B cell (primary cell): Measurements from ENCODE around the gene FSTL5. TPM values are rescaled to one million over a fixed set of nuclear protein-coding genes. Genes with fewer than 3 reads are reported as not detected.

ENCODE experiments used
- ATAC-seq: fragments of 200-7000 bp; cut with Tn5 transposase; one replicate; pipeline ENCODE4 v1.10.0; 2021; ENCODE audit warnings: low read depth, mild to moderate bottlenecking, moderate number of reproducible peaks, moderate library complexity
- CTCF ChIA-PET: fragments of 350-600 bp; sonication (Branson Sonifier 250); formaldehyde crosslinking; loops from one replicate; lab custom pipeline; 2021; ENCODE audit warnings: antibody characterized with exemption, inconsistent platforms; lab: Charles Lee
- POLR2A ChIA-PET: fragments of 350-600 bp; sonication (Branson Sonifier 250); formaldehyde crosslinking; loops from one replicate; lab custom pipeline; 2021; ENCODE audit warnings: antibody characterized with exemption; lab: Charles Lee
- DNase-seq: peaks from one replicate; pipeline ENCODE4 v3.0.0; 2013
- H2AFZ ChIP-seq: 2 replicates; pipeline ENCODE4 v1.6.1; 2012; ENCODE audit warnings: mild to moderate bottlenecking, low read depth, low read length; ENCODE audit not compliant: insufficient read depth, poor library complexity, severe bottlenecking
- H3K27ac ChIP-seq, 2 donors: 1 replicate in 1 of 2; 2 replicates in 1 of 2; pipeline ENCODE4 v1.5.1; 2012 to 2013; ENCODE audit warnings: low read length in 2 of 2, mild to moderate bottlenecking in 2 of 2, moderate library complexity in 1 of 2
- H3K27me3 ChIP-seq, 4 experiments: fragments of 200-600 bp in 1 of 4; sonication (generic) in 1 of 4; replicated peaks in 1 of 4; 1 replicate in 2 of 4; 2 replicates in 2 of 4; pipeline versions ENCODE4 v1.6.1 to v1.7.0; 2013 to 2016; ENCODE audit warnings: low read length in 3 of 4, mild to moderate bottlenecking in 2 of 4, mixed read lengths in 1 of 4, moderate library complexity in 1 of 4; ENCODE audit not compliant: insufficient read depth in 4 of 4, control insufficient read depth in 3 of 4; ENCODE audit errors: control extremely low read depth in 1 of 4
- H3K36me3 ChIP-seq, 2 experiments: replicated peaks in 1 of 2; 1 replicate in 1 of 2; 2 replicates in 1 of 2; pipeline versions ENCODE4 v1.6.1 to v1.7.1; 2013; ENCODE audit warnings: low read length in 1 of 2; ENCODE audit not compliant: insufficient read depth in 2 of 2, control insufficient read depth in 1 of 2; ENCODE audit errors: control extremely low read depth in 1 of 2, extremely low read depth in 1 of 2
- H3K4me1 ChIP-seq, 2 donors: fragments of 200-600 bp in 1 of 2; sonication (generic) in 1 of 2; 1 replicate in 1 of 2; 2 replicates in 1 of 2; pipeline versions ENCODE4 v1.5.1 to v1.6.1; 2013 to 2017; ENCODE audit warnings: low read length in 2 of 2; ENCODE audit not compliant: control insufficient read depth in 2 of 2, insufficient read depth in 2 of 2
- H3K4me2 ChIP-seq: replicated peaks from 2 replicates; pipeline ENCODE3; 2012; ENCODE audit warnings: mild to moderate bottlenecking, low read depth, low read length; ENCODE audit not compliant: poor library complexity, severe bottlenecking
- H3K4me3 ChIP-seq, 5 experiments: fragments of 200-600 bp in 1 of 5; sonication (generic) in 1 of 5; 1 replicate in 3 of 5; 2 replicates in 2 of 5; pipeline versions ENCODE4 v1.5.1 to v1.7.0; 2011 to 2016; ENCODE audit warnings: low read length in 4 of 5, mild to moderate bottlenecking in 4 of 5, low read depth in 2 of 5, control low read depth in 1 of 5, moderate library complexity in 1 of 5; ENCODE audit not compliant: insufficient read depth in 1 of 5; ENCODE audit errors: control extremely low read depth in 1 of 5, extremely low read depth in 1 of 5
- H3K79me2 ChIP-seq: fragments of 200-600 bp; sonication (generic); one replicate; pipeline ENCODE4 v1.6.0; 2016; ENCODE audit warnings: low read length; ENCODE audit not compliant: control insufficient read depth, insufficient read depth
- H3K9ac ChIP-seq: fragments of 200-600 bp; sonication (generic); 2 replicates; pipeline ENCODE4 v1.6.1; 2017; ENCODE audit warnings: mild to moderate bottlenecking, low read length, moderate library complexity
- H3K9me3 ChIP-seq, 3 donors: one replicate each; pipeline versions ENCODE4 v1.6.1 to v1.7.1; 2013; ENCODE audit warnings: low read length in 2 of 3; ENCODE audit not compliant: control insufficient read depth in 2 of 3, insufficient read depth in 1 of 3; ENCODE audit errors: control extremely low read depth in 1 of 3
- H4K20me1 ChIP-seq: 2 replicates; pipeline ENCODE4 v1.6.0; 2012; ENCODE audit warnings: mild to moderate bottlenecking, low read length; ENCODE audit not compliant: insufficient read depth, control insufficient read depth, poor library complexity, severe bottlenecking
- H3K27ac Mint-ChIP-seq: one replicate; pipeline ENCODE4 v1.8.0; 2021; ENCODE audit warnings: mixed read lengths
- H3K27me3 Mint-ChIP-seq: one replicate; pipeline ENCODE4 v1.8.0; 2021; ENCODE audit warnings: mixed read lengths
- H3K4me1 Mint-ChIP-seq: one replicate; pipeline ENCODE4 v1.8.0; 2021; ENCODE audit warnings: mixed read lengths
- H3K4me3 Mint-ChIP-seq: one replicate; pipeline ENCODE4 v1.8.0; 2021; ENCODE audit warnings: mixed read lengths
- H3K9me3 Mint-ChIP-seq: one replicate; pipeline ENCODE4 v1.8.0; 2022; ENCODE audit warnings: mixed read lengths; ENCODE audit not compliant: insufficient read depth
- EZH2 ChIP-seq: IDR thresholded peaks from 2 replicates; pipeline ENCODE4 v1.6.1; 2012; ENCODE audit warnings: borderline replicate concordance, low read depth, mild to moderate bottlenecking, moderate library complexity, low read length; ENCODE audit not compliant: insufficient read depth, poor library complexity, severe bottlenecking
- WGBS: methylation state at CpG from one replicate; pipeline ENCODE4 v1.1.5; 2013; ENCODE audit warnings: missing lambda C conversion rate; ENCODE audit not compliant: insufficient coverage; 5-methylcytosine and 5-hydroxymethylcytosine counted together
- intact Hi-C: fragments of 100-400 bp; cut with micrococcal nuclease; formaldehyde crosslinking; loops from one replicate; pipeline ENCODE4 v1.10.0; 2022
- polyA plus RNA-seq: library from polyadenylated mRNA; depleted of rRNA; stranded (reverse); fragments of >200 nt; gene quantifications from 2 replicates; pipeline ENCODE4 v1.2.3, GENCODE V29; 2012
- total RNA-seq, 2 donors: library from RNA; stranded (reverse); fragments of 120-200 nt in 1 of 2; gene quantifications; 1 replicate in 1 of 2; 2 replicates in 1 of 2; pipeline versions ENCODE4 v1.2.3 to v1.2.4, GENCODE V29; 2013 to 2022
- TF ChIP-seq, protein P1 (sequence below): fragments of 200-600 bp; IDR thresholded peaks from one replicate; pipeline ENCODE4 v1.8.0; 2022; ENCODE audit warnings: antibody characterized with exemption, mild to moderate bottlenecking

FSTL5 gene
- total and polyA plus RNA-seq, 2 donors (not counting 1 experiment from before 2014, with no cell fraction given) = not detected

DNA sequence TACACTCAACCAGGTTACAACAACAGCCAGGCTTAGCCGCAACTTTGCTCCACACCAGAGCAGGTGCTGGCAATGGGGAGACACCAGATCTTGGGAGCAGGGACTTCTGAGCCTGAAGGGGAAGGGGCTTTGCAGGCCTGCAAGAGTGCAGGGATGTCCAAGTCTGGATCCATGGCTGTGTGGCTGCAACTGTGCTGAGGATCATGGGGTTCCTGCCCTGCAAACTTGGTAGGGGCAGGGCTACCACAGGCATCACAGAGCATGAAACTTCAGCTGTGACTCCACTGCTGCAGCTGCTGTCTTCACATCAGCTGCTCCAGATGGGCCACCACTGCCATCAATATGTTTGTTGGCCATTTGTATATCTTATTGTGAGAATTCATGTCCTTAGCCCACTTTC lies 340.4 kb downstream of the FSTL5 start:
- Histone ChIP-seq H3K9me3 (peaks cover 0 to 14% (median 0%) of the 10 kb centered on the region in 3 donors), H3K36me3 (no peaks in the 10 kb centered on the region), H4K20me1 (no peaks in the 10 kb centered on the region), H3K4me1 (no peaks in the 10 kb centered on the region), H3K27ac (no peak overlapping the region), H2AFZ (no peak overlapping the region), H3K27me3 (no peaks in the 10 kb centered on the region), H3K79me2 (no peaks in the 10 kb centered on the region), H3K4me3 (no peak overlapping the region), H3K9ac (no peak overlapping the region), H3K4me2 (no peak overlapping the region)
- intact Hi-C loops = no loop called here
- no peak for DNase-seq
- Mint-ChIP-seq H3K4me3 (no peak overlapping the region), H3K9me3 (peaks cover 2% of the 10 kb centered on the region), H3K27ac (no peak overlapping the region), H3K4me1 (no peaks in the 10 kb centered on the region), H3K27me3 (no peaks in the 10 kb centered on the region)
- WGBS = 100% methylated on average over 1 of the region's 1 CpG
- no peak for ATAC-seq
- ChIA-PET CTCF (no interaction called here), POLR2A (no interaction called here)
- TF ChIP-seq, protein P1, sequence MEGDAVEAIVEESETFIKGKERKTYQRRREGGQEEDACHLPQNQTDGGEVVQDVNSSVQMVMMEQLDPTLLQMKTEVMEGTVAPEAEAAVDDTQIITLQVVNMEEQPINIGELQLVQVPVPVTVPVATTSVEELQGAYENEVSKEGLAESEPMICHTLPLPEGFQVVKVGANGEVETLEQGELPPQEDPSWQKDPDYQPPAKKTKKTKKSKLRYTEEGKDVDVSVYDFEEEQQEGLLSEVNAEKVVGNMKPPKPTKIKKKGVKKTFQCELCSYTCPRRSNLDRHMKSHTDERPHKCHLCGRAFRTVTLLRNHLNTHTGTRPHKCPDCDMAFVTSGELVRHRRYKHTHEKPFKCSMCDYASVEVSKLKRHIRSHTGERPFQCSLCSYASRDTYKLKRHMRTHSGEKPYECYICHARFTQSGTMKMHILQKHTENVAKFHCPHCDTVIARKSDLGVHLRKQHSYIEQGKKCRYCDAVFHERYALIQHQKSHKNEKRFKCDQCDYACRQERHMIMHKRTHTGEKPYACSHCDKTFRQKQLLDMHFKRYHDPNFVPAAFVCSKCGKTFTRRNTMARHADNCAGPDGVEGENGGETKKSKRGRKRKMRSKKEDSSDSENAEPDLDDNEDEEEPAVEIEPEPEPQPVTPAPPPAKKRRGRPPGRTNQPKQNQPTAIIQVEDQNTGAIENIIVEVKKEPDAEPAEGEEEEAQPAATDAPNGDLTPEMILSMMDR = no peak

DNA sequence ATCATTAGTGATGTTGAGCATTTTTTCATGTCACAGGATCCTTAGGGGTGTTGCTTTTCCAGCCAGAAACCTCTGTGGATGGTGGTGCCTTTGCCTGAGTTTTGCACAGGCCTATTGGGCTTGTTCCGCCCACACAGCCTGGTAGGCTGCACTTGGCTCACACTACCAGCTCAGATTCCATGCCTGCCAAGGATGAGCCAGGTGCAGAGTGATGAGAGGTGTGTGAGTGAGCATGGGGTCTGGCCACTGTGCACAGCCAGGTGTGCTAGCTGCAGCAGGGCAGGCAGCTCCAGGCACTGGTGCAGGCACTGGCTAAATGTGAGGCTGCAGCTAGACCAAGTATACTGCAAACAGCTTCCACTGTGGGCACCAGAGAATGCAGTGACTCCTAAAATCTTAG lies 341.6 kb downstream of the FSTL5 start:
- no CpG with 5 or more reads among the region's 1 CpG for WGBS

More for the DNA sequence above, 341.6 kb downstream of the FSTL5 start:
- ChIA-PET POLR2A (no interaction called here), CTCF (no interaction called here)
- intact Hi-C loops = no loop called here
- H3K27ac ChIP-seq = no peak overlapping the region
- no peak overlapping the region for H3K4me2 ChIP-seq
- H3K9me3 ChIP-seq = peaks cover 0 to 20% (median 0%) of the 10 kb centered on the region in 3 donors
- H3K4me3 ChIP-seq = no peak overlapping the region
- no peak overlapping the region for H2AFZ ChIP-seq
- H3K4me1 ChIP-seq = no peaks in the 10 kb centered on the region
- H3K27me3 ChIP-seq = no peaks in the 10 kb centered on the region
- Mint-ChIP-seq H3K4me1 (no peaks in the 10 kb centered on the region), H3K27me3 (no peaks in the 10 kb centered on the region), H3K27ac (no peak overlapping the region), H3K9me3 (peaks cover 2% of the 10 kb centered on the region), H3K4me3 (no peak overlapping the region)
- no peak overlapping the region for H3K9ac ChIP-seq
- TF ChIP-seq, protein P1 = no peak
- TF ChIP-seq EZH2 = no peak
- H4K20me1 ChIP-seq = no peaks in the 10 kb centered on the region
- H3K79me2 ChIP-seq = no peaks in the 10 kb centered on the region
- DNase-seq (no peak), ATAC-seq (no peak)
- no peaks in the 10 kb centered on the region for H3K36me3 ChIP-seq
